NB4 (cell line): ENCODE measurements around the gene PCDHGB7.
"Not testable (repeated sequence)": the region's sequence is repeated elsewhere in the genome, so short reads cannot be mapped to it uniquely, and the experiment has no call there.

Experiments used
- DNase-seq: peaks from one replicate; pipeline ENCODE4 v3.0.0; 2010; ENCODE audit warnings: low read depth
- H3K4me3 ChIP-seq: one replicate; pipeline ENCODE4 v1.5.1; 2011; ENCODE audit warnings: mild to moderate bottlenecking, low read depth, low read length, moderate library complexity
- CTCF ChIP-seq: IDR thresholded peaks from one replicate; pipeline ENCODE4 v1.5.1; 2012; ENCODE audit warnings: low read depth, low read length
- MAX ChIP-seq: IDR thresholded peaks from 2 replicates; pipeline ENCODE4 v1.6.1; 2011; ENCODE audit warnings: low read depth, low read length
- MYC ChIP-seq: IDR thresholded peaks from 2 replicates; pipeline ENCODE4 v1.6.1; 2011; ENCODE audit warnings: low read depth, low read length
- POLR2A ChIP-seq: IDR thresholded peaks from 2 replicates; pipeline ENCODE4 v1.6.1; 2011; ENCODE audit warnings: mild to moderate bottlenecking; ENCODE audit not compliant: insufficient read length; ENCODE audit errors: extremely low read depth

Gene PCDHGB7

GRCh38 chr5:141389153-141390042 is 28.1 kb upstream of the PCDHGB7 start:
- no peak overlapping the region for H3K4me3 ChIP-seq
- TF ChIP-seq MYC (no peak), POLR2A (no peak), CTCF (no peak), MAX (no peak)
- no peak for DNase-seq

- no peak within 1 kb of the TSS for H3K4me3 ChIP-seq
- no peak for TF ChIP-seq POLR2A
- no peak for TF ChIP-seq MAX
- TF ChIP-seq CTCF: no peak
- TF ChIP-seq MYC: no peak
- DNase-seq: peak; percentile 29
Observed at GRCh38 chr5:141392429-141393198, 24.9 kb upstream of the PCDHGB7 start, which contains the start of gene PCDHGA8. TSS of gene PCDHGA8 (plus strand) at chr5:141392633. CDS start at chr5:141392814, 181 bp downstream.

GRCh38 chr5:141393267-141393666 is 24.2 kb upstream of the PCDHGB7 start:
- TF ChIP-seq MAX (no peak), MYC (no peak), POLR2A (no peak), CTCF (no peak)
- no peak overlapping the region for H3K4me3 ChIP-seq

GRCh38 chr5:141394401-141395187 is 22.9 kb upstream of the PCDHGB7 start:
- DNase-seq, H3K4me3 ChIP-seq: not testable (repeated sequence)

More at GRCh38 chr5:141393267-141393666, 24.2 kb upstream of the PCDHGB7 start:
- no peak for DNase-seq

- peak; percentile 63 for DNase-seq
- TF ChIP-seq CTCF: peak; percentile 58
- H3K4me3 ChIP-seq: peak within 1 kb of the TSS; percentile 57
Observed at GRCh38 chr5:141397756-141398551, 19.5 kb upstream of the PCDHGB7 start, which contains the start of gene PCDHGB5. TSS of gene PCDHGB5 (plus strand) at chr5:141397947. CDS start at chr5:141398128, 181 bp downstream.
